ENCODE data around the gene ZNF329. TPM values are rescaled to one million over a fixed set of nuclear protein-coding genes. Genes with fewer than 3 reads are reported as not detected.

The ZNF329 gene
- total RNA-seq: 16.2 TPM

DNA sequence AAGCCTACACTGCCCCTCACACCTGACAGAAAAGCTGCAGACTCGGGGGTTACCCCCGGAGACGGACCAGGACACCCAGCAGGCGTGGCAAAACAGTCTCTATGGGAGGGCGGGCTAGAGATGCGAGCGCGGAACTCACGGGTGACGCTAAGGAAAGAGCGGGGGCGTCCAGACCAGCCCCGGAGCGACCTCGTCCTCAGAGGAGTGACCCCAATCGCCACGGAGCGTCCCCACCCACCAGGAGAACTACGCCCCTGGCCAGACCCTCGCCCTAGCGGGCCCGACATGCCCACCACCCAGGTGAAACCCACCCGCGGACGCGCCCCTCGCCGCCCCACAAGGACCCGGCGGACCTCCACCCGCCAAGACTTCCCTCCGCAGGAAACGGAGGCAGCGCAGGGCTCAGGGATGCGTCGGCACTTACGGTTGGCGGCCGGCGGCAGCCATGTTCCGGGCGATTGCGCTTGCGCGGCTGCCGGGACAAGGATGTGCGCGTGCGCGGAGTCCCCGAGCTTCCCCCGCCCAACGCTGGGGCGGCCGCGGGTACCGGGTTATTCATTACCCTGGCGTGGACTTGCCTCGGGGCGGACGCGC, at the start of gene ZNF329:
TSS of gene ZNF329 (minus strand) at position 462 of the 594 bp plus-strand sequence. CDS start 21,286 bp downstream, outside the sequence.
- peaks cover 0 to 4% (median 0%) of the 10 kb centered on the region in 3 donors for H3K27me3 ChIP-seq (ENCODE audit: control insufficient read depth in 3 of 3, insufficient read depth in 3 of 3, low read length in 3 of 3)
- H3K36me3 ChIP-seq (ENCODE audit: control insufficient read depth in 3 of 3, insufficient read depth in 3 of 3, low read length in 3 of 3): peaks cover 0 to 4% (median 2%) of the 10 kb centered on the region in 3 donors
- peak within 1 kb of the TSS; percentile 73 to 82 (median 78) for H3K4me3 ChIP-seq (ENCODE audit: low read length in 3 of 3)
- peak within 1 kb of the TSS; percentile 77 to 79 (median 79) for H3K9ac ChIP-seq (ENCODE audit: low read depth in 1 of 3, low read length in 3 of 3)
- H3K27ac ChIP-seq (ENCODE audit: low read depth, low read length): peak within 1 kb of the TSS; percentile 40
- peaks cover 5 to 18% (median 17%) of the 10 kb centered on the region in 3 donors for H3K4me1 ChIP-seq (ENCODE audit: control insufficient read depth in 3 of 3, insufficient read depth in 3 of 3, low read length in 3 of 3)
- H3K9me3 ChIP-seq (ENCODE audit: control insufficient read depth in 3 of 3, low read length in 3 of 3): peaks cover 0 to 8% (median 3%) of the 10 kb centered on the region in 3 donors

DNA sequence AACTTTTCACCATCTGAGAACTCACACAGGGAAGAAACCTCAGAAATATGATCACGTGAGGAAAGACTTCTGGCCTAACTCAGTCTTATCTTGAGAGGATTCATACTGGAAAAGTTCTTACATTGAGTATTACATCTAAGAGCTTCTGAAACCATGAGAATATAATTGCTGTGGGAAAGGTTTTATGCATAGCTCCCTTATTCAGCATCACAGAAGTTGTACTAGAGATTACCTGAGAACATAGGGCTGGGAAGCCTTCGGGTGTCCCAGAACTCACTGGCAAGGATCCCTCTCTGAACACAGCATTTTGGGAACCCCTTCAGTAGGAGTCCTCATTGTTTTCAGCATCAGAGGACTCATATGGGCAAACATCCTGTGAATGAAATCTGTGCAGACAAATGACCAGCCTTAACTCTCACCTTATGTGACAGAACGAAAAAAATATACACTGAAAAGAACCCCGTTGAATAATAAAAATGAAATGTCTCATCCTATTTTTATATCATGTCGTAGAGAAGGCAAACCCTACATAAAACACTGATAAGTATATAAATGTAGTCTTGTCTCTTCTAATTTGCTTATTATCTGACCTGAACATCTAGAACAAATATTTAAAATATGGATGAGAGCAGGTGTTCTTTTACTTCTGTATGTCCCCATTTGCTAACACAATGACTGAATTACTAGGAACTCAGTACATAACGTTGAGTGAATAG, 46.5 kb upstream of the ZNF329 start:
- Histone ChIP-seq H3K27ac (ENCODE audit: low read depth, low read length) (no peak overlapping the region), H3K9ac (ENCODE audit: low read depth in 1 of 3, low read length in 3 of 3) (no peak overlapping the region), H3K36me3 (ENCODE audit: control insufficient read depth in 3 of 3, insufficient read depth in 3 of 3, low read length in 3 of 3) (peaks cover 63 to 82% (median 78%) of the 10 kb centered on the region in 3 donors), H3K4me1 (ENCODE audit: control insufficient read depth in 3 of 3, insufficient read depth in 3 of 3, low read length in 3 of 3) (no peaks in the 10 kb centered on the region), H3K4me3 (ENCODE audit: low read length in 3 of 3) (peak overlapping the region in 1 of 3 donors; percentile 45), H3K9me3 (ENCODE audit: control insufficient read depth in 3 of 3, low read length in 3 of 3) (peaks cover 62 to 80% (median 67%) of the 10 kb centered on the region in 3 donors), H3K27me3 (ENCODE audit: control insufficient read depth in 3 of 3, insufficient read depth in 3 of 3, low read length in 3 of 3) (no peaks in the 10 kb centered on the region)

DNA sequence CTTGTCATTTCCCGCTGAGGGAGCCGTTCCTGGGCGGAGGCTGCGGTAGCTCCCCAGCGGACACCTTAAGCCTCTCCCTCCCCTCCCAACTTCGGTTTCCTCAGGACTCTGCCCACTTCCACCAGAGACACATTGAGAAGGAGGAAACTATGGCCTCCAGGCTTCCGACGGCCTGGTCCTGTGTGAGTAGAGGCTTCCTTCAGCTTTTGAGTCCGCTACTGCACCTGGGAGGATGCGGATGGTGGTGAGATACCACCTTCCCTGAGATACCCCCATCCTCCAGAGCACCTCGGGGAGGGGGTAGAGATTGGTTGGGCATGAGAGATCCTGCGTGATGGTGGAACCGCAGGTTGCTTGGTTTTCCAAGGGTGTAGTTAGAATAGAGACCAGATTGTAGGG, 33.2 kb upstream of the ZNF329 start:
- no peaks in the 10 kb centered on the region for H3K27me3 ChIP-seq (ENCODE audit: control insufficient read depth in 3 of 3, insufficient read depth in 3 of 3, low read length in 3 of 3)
- peaks cover 5 to 18% (median 8%) of the 10 kb centered on the region in 3 donors for H3K4me1 ChIP-seq (ENCODE audit: control insufficient read depth in 3 of 3, insufficient read depth in 3 of 3, low read length in 3 of 3)
- peak overlapping the region; percentile 84 to 99 (median 95) for H3K4me3 ChIP-seq (ENCODE audit: low read length in 3 of 3)
- peak overlapping the region; percentile 88 to 97 (median 95) for H3K9ac ChIP-seq (ENCODE audit: low read depth in 1 of 3, low read length in 3 of 3)
- H3K9me3 ChIP-seq (ENCODE audit: control insufficient read depth in 3 of 3, low read length in 3 of 3): peaks cover 37 to 51% (median 43%) of the 10 kb centered on the region in 3 donors
- peak overlapping the region; percentile 99 for H3K27ac ChIP-seq (ENCODE audit: low read depth, low read length)
- peaks cover 32 to 45% (median 36%) of the 10 kb centered on the region in 3 donors for H3K36me3 ChIP-seq (ENCODE audit: control insufficient read depth in 3 of 3, insufficient read depth in 3 of 3, low read length in 3 of 3)

DNA sequence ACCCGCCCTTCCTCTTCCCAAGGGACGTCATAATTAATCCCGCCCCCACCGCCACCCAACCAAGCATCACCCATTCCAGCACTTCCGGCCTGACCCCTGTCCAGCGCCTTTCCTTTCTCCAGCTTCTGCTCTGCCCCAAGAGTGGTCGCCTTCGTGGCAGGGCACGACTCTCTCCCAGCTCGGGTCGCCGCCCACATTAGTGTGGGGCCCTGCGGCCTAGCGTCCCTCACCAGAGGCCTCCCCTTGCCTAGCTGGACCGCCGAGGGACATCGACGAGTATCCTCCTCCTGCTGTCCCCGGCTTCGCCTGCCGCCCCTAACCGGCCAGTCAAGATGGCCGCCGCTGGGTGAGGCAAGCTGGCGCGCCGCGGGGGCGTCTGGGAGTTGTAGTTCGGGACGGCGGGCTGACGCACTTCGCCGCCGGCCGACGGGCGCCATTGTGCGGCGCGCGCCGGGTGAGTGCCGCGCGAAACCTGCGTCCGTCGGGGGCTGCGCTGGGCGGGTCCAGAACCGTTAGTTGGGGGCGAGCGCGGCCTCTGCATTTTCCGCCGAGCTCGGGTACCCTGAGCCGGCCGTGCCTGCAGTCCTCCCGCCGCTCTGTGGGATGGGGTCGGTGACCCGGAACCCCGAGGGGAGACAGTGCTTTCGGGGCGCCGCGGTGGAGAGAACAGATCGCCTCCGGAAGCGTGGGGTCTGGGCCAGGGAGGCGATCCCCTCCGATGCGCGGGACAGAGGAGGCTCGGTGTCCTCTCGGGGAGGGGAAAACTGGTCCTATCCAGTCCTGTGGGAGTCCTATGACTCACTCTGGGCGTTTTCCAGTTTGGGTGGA, 32.6 kb upstream of the ZNF329 start, which contains the start of gene ZNF274:
TSS of gene ZNF274 (plus strand) at position 73 of the 828 bp plus-strand sequence. CDS start 905 bp downstream, outside the sequence.
- peak within 1 kb of the TSS; percentile 88 to 97 (median 95) for H3K9ac ChIP-seq (ENCODE audit: low read depth in 1 of 3, low read length in 3 of 3)
- H3K27me3 ChIP-seq (ENCODE audit: control insufficient read depth in 3 of 3, insufficient read depth in 3 of 3, low read length in 3 of 3): no peaks in the 10 kb centered on the region
- H3K27ac ChIP-seq (ENCODE audit: low read depth, low read length): peak within 1 kb of the TSS; percentile 99
- peaks cover 37 to 53% (median 45%) of the 10 kb centered on the region in 3 donors for H3K9me3 ChIP-seq (ENCODE audit: control insufficient read depth in 3 of 3, low read length in 3 of 3)
- H3K36me3 ChIP-seq (ENCODE audit: control insufficient read depth in 3 of 3, insufficient read depth in 3 of 3, low read length in 3 of 3): peaks cover 30 to 44% (median 35%) of the 10 kb centered on the region in 3 donors
- peaks cover 5 to 18% (median 8%) of the 10 kb centered on the region in 3 donors for H3K4me1 ChIP-seq (ENCODE audit: control insufficient read depth in 3 of 3, insufficient read depth in 3 of 3, low read length in 3 of 3)
- peak within 1 kb of the TSS; percentile 84 to 99 (median 95) for H3K4me3 ChIP-seq (ENCODE audit: low read length in 3 of 3)

DNA sequence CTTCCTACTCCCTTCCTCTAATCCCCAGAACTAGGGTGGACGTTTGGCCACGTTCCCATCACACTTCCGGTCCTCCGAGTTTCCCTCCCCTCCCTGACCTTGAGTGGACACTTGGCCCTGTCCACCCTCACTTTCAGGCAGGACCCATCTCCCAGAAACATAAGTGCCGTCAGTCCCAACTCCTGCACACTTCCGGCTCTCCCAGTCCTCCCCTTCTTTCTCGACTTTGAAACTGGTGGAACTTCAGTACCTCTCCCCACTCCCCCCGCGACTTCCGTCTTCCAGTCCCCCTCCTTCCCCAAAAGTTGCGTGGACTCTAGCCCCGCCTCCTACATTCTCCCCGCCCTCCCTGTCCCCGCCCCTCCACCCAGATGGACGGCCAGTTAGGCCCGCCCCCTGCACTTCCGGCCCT, 32.0 kb upstream of the ZNF329 start:
- H3K4me3 ChIP-seq (ENCODE audit: low read length in 3 of 3): peak overlapping the region; percentile 81 to 99 (median 84)
- peak overlapping the region in 1 of 3 donors; percentile 51 for H3K9ac ChIP-seq (ENCODE audit: low read depth in 1 of 3, low read length in 3 of 3)
- peaks cover 41 to 47% (median 46%) of the 10 kb centered on the region in 3 donors for H3K9me3 ChIP-seq (ENCODE audit: control insufficient read depth in 3 of 3, low read length in 3 of 3)
- H3K4me1 ChIP-seq (ENCODE audit: control insufficient read depth in 3 of 3, insufficient read depth in 3 of 3, low read length in 3 of 3): peaks cover 5 to 18% (median 8%) of the 10 kb centered on the region in 3 donors
- H3K27me3 ChIP-seq (ENCODE audit: control insufficient read depth in 3 of 3, insufficient read depth in 3 of 3, low read length in 3 of 3): no peaks in the 10 kb centered on the region
- H3K27ac ChIP-seq (ENCODE audit: low read depth, low read length): peak overlapping the region; percentile 99
- peaks cover 30 to 41% (median 35%) of the 10 kb centered on the region in 3 donors for H3K36me3 ChIP-seq (ENCODE audit: control insufficient read depth in 3 of 3, insufficient read depth in 3 of 3, low read length in 3 of 3)

DNA sequence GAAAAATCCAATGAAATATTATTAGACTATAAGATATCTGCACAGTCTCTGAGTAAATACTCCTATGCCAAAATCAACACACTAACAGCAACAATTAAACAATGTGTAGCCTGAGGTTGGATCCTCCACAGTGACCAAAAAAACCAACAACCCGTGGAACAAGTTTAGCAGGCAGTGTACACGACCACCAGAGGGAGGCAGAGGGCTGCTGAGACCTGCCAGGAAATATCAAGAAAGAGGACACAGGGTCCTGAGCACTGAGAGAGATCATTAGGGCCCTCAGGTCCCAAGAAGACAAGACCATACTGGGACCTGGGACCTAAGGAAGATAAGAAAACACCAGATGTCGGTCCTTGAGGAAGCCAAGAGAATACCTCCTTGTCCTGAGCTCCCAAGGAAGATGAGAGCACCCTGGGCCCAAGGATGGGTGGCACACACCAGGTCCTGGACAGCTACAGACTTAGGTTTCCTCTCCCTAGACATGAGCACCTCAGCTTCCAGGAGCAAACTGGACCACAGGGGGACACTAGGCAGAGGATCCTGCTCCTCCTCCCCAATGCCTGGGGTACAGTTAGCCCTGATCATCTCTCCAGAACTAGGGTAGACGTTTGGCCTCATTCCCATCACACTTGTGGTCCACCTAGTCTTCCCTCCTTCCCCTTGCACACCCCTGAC, 31.4 kb upstream of the ZNF329 start:
- Histone ChIP-seq H3K4me1 (ENCODE audit: control insufficient read depth in 3 of 3, insufficient read depth in 3 of 3, low read length in 3 of 3) (peaks cover 5 to 18% (median 8%) of the 10 kb centered on the region in 3 donors), H3K9ac (ENCODE audit: low read depth in 1 of 3, low read length in 3 of 3) (peak overlapping the region in 1 of 3 donors; percentile 51), H3K36me3 (ENCODE audit: control insufficient read depth in 3 of 3, insufficient read depth in 3 of 3, low read length in 3 of 3) (peaks cover 25 to 35% (median 33%) of the 10 kb centered on the region in 3 donors), H3K27me3 (ENCODE audit: control insufficient read depth in 3 of 3, insufficient read depth in 3 of 3, low read length in 3 of 3) (no peaks in the 10 kb centered on the region), H3K9me3 (ENCODE audit: control insufficient read depth in 3 of 3, low read length in 3 of 3) (peaks cover 41 to 48% (median 43%) of the 10 kb centered on the region in 3 donors), H3K4me3 (ENCODE audit: low read length in 3 of 3) (peak overlapping the region; percentile 81 to 87 (median 84)), H3K27ac (ENCODE audit: low read depth, low read length) (peak overlapping the region; percentile 99)

DNA sequence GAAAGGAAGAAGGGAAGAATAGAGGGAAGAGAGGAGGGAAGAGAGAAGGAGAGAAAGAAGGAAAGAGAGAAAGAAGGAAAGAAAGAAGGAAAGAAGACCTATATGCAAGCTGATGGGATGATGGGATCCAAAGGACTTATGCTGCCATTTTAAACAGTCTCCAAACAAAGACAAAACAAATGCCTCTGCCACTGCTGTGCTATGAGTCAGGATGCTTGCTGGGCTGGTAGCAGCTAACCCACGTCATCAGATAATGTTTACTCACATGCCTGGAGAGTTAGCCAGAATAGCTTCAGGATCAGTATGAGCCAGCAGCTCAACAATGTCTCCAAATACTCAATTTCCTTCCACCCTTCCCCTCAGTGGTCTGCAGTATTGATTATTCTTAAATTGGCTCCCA, 20.3 kb upstream of the ZNF329 start:
- Histone ChIP-seq H3K36me3 (ENCODE audit: control insufficient read depth in 3 of 3, insufficient read depth in 3 of 3, low read length in 3 of 3) (no peaks in the 10 kb centered on the region), H3K27me3 (ENCODE audit: control insufficient read depth in 3 of 3, insufficient read depth in 3 of 3, low read length in 3 of 3) (no peaks in the 10 kb centered on the region), H3K9me3 (ENCODE audit: control insufficient read depth in 3 of 3, low read length in 3 of 3) (peaks cover 25 to 35% (median 28%) of the 10 kb centered on the region in 3 donors), H3K4me1 (ENCODE audit: control insufficient read depth in 3 of 3, insufficient read depth in 3 of 3, low read length in 3 of 3) (no peaks in the 10 kb centered on the region), H3K4me3 (ENCODE audit: low read length in 3 of 3) (no peak overlapping the region), H3K9ac (ENCODE audit: low read depth in 1 of 3, low read length in 3 of 3) (no peak overlapping the region), H3K27ac (ENCODE audit: low read depth, low read length) (no peak overlapping the region)

DNA sequence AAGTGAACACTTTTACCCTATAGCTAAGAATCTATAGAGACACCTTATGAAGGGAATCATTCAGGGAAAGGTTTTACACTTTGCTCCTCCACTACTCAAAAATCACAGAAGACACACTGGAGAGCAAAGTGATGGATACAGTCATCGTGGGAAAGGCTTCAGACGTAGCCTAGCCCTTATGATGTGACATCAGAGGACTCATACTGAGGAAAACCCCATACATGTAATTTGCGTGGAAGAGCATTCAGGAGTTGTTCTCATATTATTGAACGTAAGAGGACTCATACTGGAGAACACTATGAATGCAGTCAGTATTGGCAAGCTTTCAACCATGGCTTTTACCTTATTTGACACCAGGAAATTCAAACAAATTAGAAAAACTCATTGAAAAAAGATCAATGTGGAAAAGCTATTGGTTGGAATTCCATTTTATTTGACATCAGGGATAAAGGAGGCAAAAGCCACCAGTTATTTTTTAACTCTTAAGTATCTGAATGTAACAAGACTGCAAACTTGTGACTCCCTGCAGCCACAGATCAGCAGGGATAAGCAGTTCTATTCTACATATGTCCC, 16.2 kb upstream of the ZNF329 start:
- Histone ChIP-seq H3K9me3 (ENCODE audit: control insufficient read depth in 3 of 3, low read length in 3 of 3) (peaks cover 27 to 46% (median 31%) of the 10 kb centered on the region in 3 donors), H3K4me3 (ENCODE audit: low read length in 3 of 3) (peak overlapping the region in 1 of 3 donors; percentile 48), H3K36me3 (ENCODE audit: control insufficient read depth in 3 of 3, insufficient read depth in 3 of 3, low read length in 3 of 3) (no peaks in the 10 kb centered on the region), H3K27ac (ENCODE audit: low read depth, low read length) (no peak overlapping the region), H3K4me1 (ENCODE audit: control insufficient read depth in 3 of 3, insufficient read depth in 3 of 3, low read length in 3 of 3) (no peaks in the 10 kb centered on the region), H3K27me3 (ENCODE audit: control insufficient read depth in 3 of 3, insufficient read depth in 3 of 3, low read length in 3 of 3) (no peaks in the 10 kb centered on the region), H3K9ac (ENCODE audit: low read depth in 1 of 3, low read length in 3 of 3) (no peak overlapping the region)

DNA sequence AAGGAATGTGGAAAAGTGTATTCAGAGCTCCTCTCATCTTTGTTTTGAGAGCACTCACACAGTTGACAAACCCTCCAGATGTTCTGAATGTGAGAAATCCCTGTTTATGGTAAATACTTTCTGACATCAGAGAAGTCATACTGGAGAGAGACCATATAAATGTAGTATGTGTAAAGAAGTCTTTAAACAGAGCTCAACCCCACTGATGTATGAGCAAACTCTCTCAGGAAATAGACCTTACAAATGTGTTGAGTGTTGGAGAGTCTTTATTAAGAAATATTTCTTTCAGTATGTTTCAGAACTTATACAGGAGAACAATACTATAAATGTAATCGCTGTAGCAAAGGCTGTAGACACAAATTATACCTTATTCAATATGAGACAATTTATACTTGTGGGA, 15.7 kb upstream of the ZNF329 start:
- no peaks in the 10 kb centered on the region for H3K27me3 ChIP-seq (ENCODE audit: control insufficient read depth in 3 of 3, insufficient read depth in 3 of 3, low read length in 3 of 3)
- no peak overlapping the region for H3K9ac ChIP-seq (ENCODE audit: low read depth in 1 of 3, low read length in 3 of 3)
- peak overlapping the region in 1 of 3 donors; percentile 48 for H3K4me3 ChIP-seq (ENCODE audit: low read length in 3 of 3)
- peaks cover 25 to 49% (median 31%) of the 10 kb centered on the region in 3 donors for H3K9me3 ChIP-seq (ENCODE audit: control insufficient read depth in 3 of 3, low read length in 3 of 3)
- H3K27ac ChIP-seq (ENCODE audit: low read depth, low read length): no peak overlapping the region
- no peaks in the 10 kb centered on the region for H3K36me3 ChIP-seq (ENCODE audit: control insufficient read depth in 3 of 3, insufficient read depth in 3 of 3, low read length in 3 of 3)
- no peaks in the 10 kb centered on the region for H3K4me1 ChIP-seq (ENCODE audit: control insufficient read depth in 3 of 3, insufficient read depth in 3 of 3, low read length in 3 of 3)

Measured in skeletal muscle tissue (tissue), 4 donors.